Natural killer cell (primary cell): ENCODE data around the gene SRSF3. TPM values are rescaled to one million over a fixed set of nuclear protein-coding genes. Genes with fewer than 3 reads are reported as not detected.

Experiments used
- ATAC-seq, 3 donors: fragments of 150-1000 bp in 2 of 3; fragments of 200-7000 bp in 1 of 3; cut with Tn5 transposase; 1 replicate in 1 of 3; 2 replicates in 2 of 3; pipeline ENCODE4 v1.10.0; 2021; ENCODE audit warnings: mild to moderate bottlenecking in 2 of 3, moderate library complexity in 2 of 3
- DNase-seq, 2 donors: peaks; one replicate each; pipeline versions ENCODE4 v3.0.0 to v3.0.0-alpha.2; 2013 to 2021; ENCODE audit warnings: mixed read lengths in 1 of 2
- H3K27ac ChIP-seq: one replicate; pipeline ENCODE4 v1.5.1; 2013; ENCODE audit warnings: mild to moderate bottlenecking, low read length
- H3K27me3 ChIP-seq: one replicate; pipeline ENCODE4 v1.6.1; 2013; ENCODE audit warnings: low read length; ENCODE audit not compliant: control insufficient read depth, insufficient read depth
- H3K36me3 ChIP-seq: one replicate; pipeline ENCODE4 v1.6.1; 2013; ENCODE audit warnings: low read length; ENCODE audit not compliant: control insufficient read depth, insufficient read depth
- H3K4me1 ChIP-seq: one replicate; pipeline ENCODE4 v1.6.1; 2013; ENCODE audit warnings: low read length; ENCODE audit not compliant: control insufficient read depth, insufficient read depth
- H3K4me3 ChIP-seq: one replicate; pipeline ENCODE4 v1.5.1; 2013; ENCODE audit warnings: low read length
- H3K9me3 ChIP-seq: one replicate; pipeline ENCODE4 v1.6.1; 2013; ENCODE audit warnings: low read length; ENCODE audit not compliant: control insufficient read depth, insufficient read depth
- H3K27ac Mint-ChIP-seq, 2 donors: one replicate each; pipeline ENCODE4 v1.8.0; 2022; ENCODE audit warnings: mild to moderate bottlenecking in 2 of 2, mixed read lengths in 2 of 2, moderate library complexity in 1 of 2
- H3K27me3 Mint-ChIP-seq, 2 donors: one replicate each; pipeline ENCODE4 v1.8.0; 2022; ENCODE audit warnings: low read depth in 2 of 2, mixed read lengths in 2 of 2
- H3K36me3 Mint-ChIP-seq: one replicate; pipeline ENCODE4 v1.8.0; 2022; ENCODE audit warnings: mixed read lengths
- H3K4me1 Mint-ChIP-seq, 2 donors: one replicate each; pipeline ENCODE4 v1.8.0; 2022; ENCODE audit warnings: mixed read lengths in 2 of 2
- H3K4me3 Mint-ChIP-seq: one replicate; pipeline ENCODE4 v1.8.0; 2022; ENCODE audit warnings: mild to moderate bottlenecking, moderate library complexity, mixed read lengths
- H3K9me3 Mint-ChIP-seq, 2 donors: one replicate each; pipeline ENCODE4 v1.8.0; 2022; ENCODE audit warnings: mixed read lengths in 2 of 2
- WGBS: methylation state at CpG from one replicate; pipeline ENCODE4 v1.1.7; 2013; ENCODE audit warnings: missing lambda C conversion rate; ENCODE audit not compliant: insufficient coverage; 5-methylcytosine and 5-hydroxymethylcytosine counted together
- intact Hi-C: fragments of 100-400 bp; cut with micrococcal nuclease; formaldehyde crosslinking; loops from one replicate; pipeline ENCODE4 v1.14.2; 2022
- total RNA-seq, 4 donors: library from RNA; stranded (reverse); fragments of 120-200 nt in 1 of 4; gene quantifications; one replicate each; pipeline versions ENCODE4 v1.2.3 to v1.2.4, GENCODE V29; 2013 to 2022
- TF ChIP-seq, protein P1 (sequence below): fragments of 200-600 bp; IDR thresholded peaks from one replicate; pipeline ENCODE4 v1.8.0; 2022; ENCODE audit warnings: antibody characterized with exemption

SRSF3 gene
- total RNA-seq, 3 donors from 2014 or later (not counting 1 experiment from before 2014, with no cell fraction given) = 445 to 526 (median 447) TPM

DNA sequence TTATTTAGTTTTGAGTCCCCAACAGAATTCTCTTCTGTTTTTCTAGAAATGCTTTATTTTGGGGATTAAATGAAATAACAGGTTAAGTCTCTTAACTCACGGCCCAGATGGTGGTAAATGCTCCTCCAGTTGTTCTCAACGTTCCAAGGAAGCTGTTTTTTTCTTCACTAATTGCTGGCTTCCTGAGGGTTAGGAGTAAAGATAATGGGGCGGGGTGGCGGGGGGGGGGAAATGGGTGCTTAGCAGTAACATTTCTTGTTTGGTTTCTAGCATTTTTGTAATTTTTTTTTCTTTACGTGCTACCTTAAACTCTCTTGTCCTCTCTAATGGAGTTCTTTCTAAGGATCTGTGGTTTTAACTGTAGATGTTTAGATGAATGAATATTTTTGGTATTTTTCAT is 2.2 kb downstream of the SRSF3 start:
- H3K27me3 ChIP-seq = no peaks in the 10 kb centered on the region
- Mint-ChIP-seq H3K27ac (peak overlapping the region; percentile 97 to 99), H3K4me1 (peaks cover 69 to 74% of the 10 kb centered on the region in 2 donors), H3K9me3 (no peaks in the 10 kb centered on the region), H3K27me3 (peaks cover 0 to 2% of the 10 kb centered on the region in 2 donors), H3K36me3 (peaks cover 45% of the 10 kb centered on the region), H3K4me3 (peak overlapping the region; percentile 94)
- H3K36me3 ChIP-seq = peaks cover 47% of the 10 kb centered on the region
- ATAC-seq (no peak), DNase-seq (peak in 1 of 2 donors; percentile 54)
- 0% methylated on average over 1 of the region's 5 CpGs for WGBS
- no peaks in the 10 kb centered on the region for H3K9me3 ChIP-seq
- intact Hi-C loops = loop anchor here (10.0 kb wide), 1 partner anchor 578 kb away; the partner anchor contains the start of gene PIM1
- TF ChIP-seq, protein P1, sequence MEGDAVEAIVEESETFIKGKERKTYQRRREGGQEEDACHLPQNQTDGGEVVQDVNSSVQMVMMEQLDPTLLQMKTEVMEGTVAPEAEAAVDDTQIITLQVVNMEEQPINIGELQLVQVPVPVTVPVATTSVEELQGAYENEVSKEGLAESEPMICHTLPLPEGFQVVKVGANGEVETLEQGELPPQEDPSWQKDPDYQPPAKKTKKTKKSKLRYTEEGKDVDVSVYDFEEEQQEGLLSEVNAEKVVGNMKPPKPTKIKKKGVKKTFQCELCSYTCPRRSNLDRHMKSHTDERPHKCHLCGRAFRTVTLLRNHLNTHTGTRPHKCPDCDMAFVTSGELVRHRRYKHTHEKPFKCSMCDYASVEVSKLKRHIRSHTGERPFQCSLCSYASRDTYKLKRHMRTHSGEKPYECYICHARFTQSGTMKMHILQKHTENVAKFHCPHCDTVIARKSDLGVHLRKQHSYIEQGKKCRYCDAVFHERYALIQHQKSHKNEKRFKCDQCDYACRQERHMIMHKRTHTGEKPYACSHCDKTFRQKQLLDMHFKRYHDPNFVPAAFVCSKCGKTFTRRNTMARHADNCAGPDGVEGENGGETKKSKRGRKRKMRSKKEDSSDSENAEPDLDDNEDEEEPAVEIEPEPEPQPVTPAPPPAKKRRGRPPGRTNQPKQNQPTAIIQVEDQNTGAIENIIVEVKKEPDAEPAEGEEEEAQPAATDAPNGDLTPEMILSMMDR = no peak
- H3K4me3 ChIP-seq = peak overlapping the region; percentile 82
- peak overlapping the region; percentile 98 for H3K27ac ChIP-seq
- peaks cover 63% of the 10 kb centered on the region for H3K4me1 ChIP-seq

DNA sequence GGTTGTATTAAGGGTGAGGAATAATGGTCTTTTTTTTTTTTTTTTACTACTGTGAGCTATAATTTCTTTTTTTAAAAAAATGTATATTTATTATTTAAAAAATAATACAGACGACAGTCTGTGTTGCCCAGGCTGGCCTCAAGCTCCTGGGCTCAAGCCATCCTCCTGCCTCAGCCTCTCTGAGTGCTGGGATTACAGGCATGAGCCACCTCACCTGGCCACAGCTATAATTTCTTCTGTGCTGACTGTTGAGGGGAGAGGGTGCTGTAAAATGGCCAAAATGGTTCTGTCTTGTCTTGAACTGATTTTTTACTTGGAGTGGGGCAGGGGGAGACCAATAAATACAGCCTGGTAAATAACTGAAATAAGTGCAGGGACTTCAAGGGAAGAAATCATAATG is 3.6 kb downstream of the SRSF3 start:
- ATAC-seq = no peak
- H3K36me3 ChIP-seq = peaks cover 61% of the 10 kb centered on the region
- peak in 1 of 2 donors; percentile 24 for DNase-seq
- intact Hi-C loops = loop anchor here (10.0 kb wide), 1 partner anchor 577 kb away; the partner anchor contains the start of gene PIM1
- H3K4me3 ChIP-seq = no peak overlapping the region
- peaks cover 52% of the 10 kb centered on the region for H3K36me3 Mint-ChIP-seq
- H3K4me1 Mint-ChIP-seq = peaks cover 63 to 75% of the 10 kb centered on the region in 2 donors
- peaks cover 52% of the 10 kb centered on the region for H3K4me1 ChIP-seq
- H3K9me3 Mint-ChIP-seq = no peaks in the 10 kb centered on the region
- TF ChIP-seq, protein P1 = no peak
- H3K27ac Mint-ChIP-seq = peak overlapping the region; percentile 97 to 99
- H3K27me3 ChIP-seq = no peaks in the 10 kb centered on the region
- no CpG with 5 or more reads among the region's 1 CpG for WGBS
- peak overlapping the region; percentile 94 for H3K4me3 Mint-ChIP-seq
- peaks cover 0 to 2% of the 10 kb centered on the region in 2 donors for H3K27me3 Mint-ChIP-seq
- no peak overlapping the region for H3K27ac ChIP-seq
- H3K9me3 ChIP-seq = no peaks in the 10 kb centered on the region

- H3K27ac Mint-ChIP-seq = peak overlapping the region; percentile 97 to 99
- H3K36me3 Mint-ChIP-seq = peaks cover 52% of the 10 kb centered on the region
- no peaks in the 10 kb centered on the region for H3K9me3 ChIP-seq
- TF ChIP-seq, protein P1 = no peak
- H3K4me3 Mint-ChIP-seq = peak overlapping the region; percentile 72
- peaks cover 67% of the 10 kb centered on the region for H3K36me3 ChIP-seq
- H3K4me3 ChIP-seq = no peak overlapping the region
- H3K4me1 ChIP-seq = peaks cover 47% of the 10 kb centered on the region
- peaks cover 0 to 2% of the 10 kb centered on the region in 2 donors for H3K27me3 Mint-ChIP-seq
- ATAC-seq (no peak), DNase-seq (no peak)
- H3K9me3 Mint-ChIP-seq = no peaks in the 10 kb centered on the region
- intact Hi-C loops = loop anchor here (10.0 kb wide), 1 partner anchor 576 kb away; the partner anchor contains the start of gene PIM1
- no peak overlapping the region for H3K27ac ChIP-seq
- peaks cover 66 to 79% of the 10 kb centered on the region in 2 donors for H3K4me1 Mint-ChIP-seq
- no peaks in the 10 kb centered on the region for H3K27me3 ChIP-seq
- WGBS = 61% methylated on average over 9 of the region's 9 CpGs
These were observed 4.2 kb downstream of the SRSF3 start for GRCh38 chr6:36598326-36598725.
